SKM-1 treated with dmso at 0.1 percent for 144 hours (cell line): ENCODE results near the gene PTPRJ.
A peak's percentile ranks its signal among the peaks of the same experiment; 100 is the strongest.

Source experiments
- DNase-seq: peaks from one replicate; lab custom pipeline; 2025; ENCODE audit not compliant: unreplicated experiment; lab: John Stamatoyannopoulos, UW

PTPRJ gene

GRCh38 chr11:47994417-47994816 is 14.1 kb downstream of the PTPRJ start:
- DNase-seq = no peak

GRCh38 chr11:47995360-47995769 is 15.0 kb downstream of the PTPRJ start:
- no peak for DNase-seq

GRCh38 chr11:47997063-47998053 is 17.0 kb downstream of the PTPRJ start:
- DNase-seq = no peak

- no peak for DNase-seq
These were observed 18.0 kb downstream of the PTPRJ start for GRCh38 chr11:47998345-47998732.

- no peak for DNase-seq
These were observed 18.5 kb downstream of the PTPRJ start for GRCh38 chr11:47998733-47999359.

- no peak for DNase-seq
These were observed 20.1 kb downstream of the PTPRJ start for GRCh38 chr11:48000432-48000831.

GRCh38 chr11:48001438-48002021 is 21.2 kb downstream of the PTPRJ start:
- no peak for DNase-seq

- DNase-seq = no peak
These were observed 22.2 kb downstream of the PTPRJ start for GRCh38 chr11:48002561-48002960.

- no peak for DNase-seq
These were observed 23.6 kb downstream of the PTPRJ start for GRCh38 chr11:48003926-48004325.

- no peak for DNase-seq
These were observed 24.1 kb downstream of the PTPRJ start for GRCh38 chr11:48004456-48004855.

- no peak for DNase-seq
These were observed 24.8 kb downstream of the PTPRJ start for GRCh38 chr11:48005136-48005535.

GRCh38 chr11:48005831-48006270 is 25.5 kb downstream of the PTPRJ start:
- no peak for DNase-seq

GRCh38 chr11:48006301-48006992 is 26.1 kb downstream of the PTPRJ start:
- no peak for DNase-seq

- DNase-seq = peak; percentile 64
These were observed 27.3 kb downstream of the PTPRJ start for GRCh38 chr11:48007677-48008076.

- DNase-seq = no peak
These were observed 28.6 kb downstream of the PTPRJ start for GRCh38 chr11:48008951-48009270.

- no peak for DNase-seq
These were observed 30.9 kb downstream of the PTPRJ start for GRCh38 chr11:48011102-48011797.

- no peak for DNase-seq
These were observed 31.5 kb downstream of the PTPRJ start for GRCh38 chr11:48011798-48012391.

GRCh38 chr11:48013269-48013901 is 33.0 kb downstream of the PTPRJ start:
- no peak for DNase-seq

GRCh38 chr11:48014917-48015316 is 34.6 kb downstream of the PTPRJ start:
- no peak for DNase-seq
